ENCODE measurements around the gene SLC22A23. TPM values are rescaled to one million over a fixed set of nuclear protein-coding genes. Genes with fewer than 3 reads are reported as not detected.

The SLC22A23 gene
- total RNA-seq, 4 donors from 2014 or later, result 9.0 to 25.1 (median 13.9) TPM

- TF ChIP-seq CTCF (IDR thresholded peaks at IDR 0.05; ENCODE audit: low read depth), result no peak
Measured at GRCh38 chr6:3288711-3289663, 167.9 kb downstream of the SLC22A23 start.

- TF ChIP-seq CTCF (IDR thresholded peaks at IDR 0.05; ENCODE audit: low read depth), result no peak
Measured at GRCh38 chr6:3287976-3288707, 168.7 kb downstream of the SLC22A23 start.

GRCh38 chr6:3287308-3287707, 169.5 kb downstream of the SLC22A23 start:
- no peak for TF ChIP-seq CTCF (IDR thresholded peaks at IDR 0.05; ENCODE audit: low read depth)

- TF ChIP-seq CTCF (IDR thresholded peaks at IDR 0.05; ENCODE audit: low read depth), result no peak
Measured at GRCh38 chr6:3286641-3287171, 170.1 kb downstream of the SLC22A23 start.

GRCh38 chr6:3285732-3286131, 171.1 kb downstream of the SLC22A23 start:
- no peak for TF ChIP-seq CTCF (IDR thresholded peaks at IDR 0.05; ENCODE audit: low read depth)

- no peak for TF ChIP-seq CTCF (IDR thresholded peaks at IDR 0.05; ENCODE audit: low read depth)
Measured at GRCh38 chr6:3285049-3285639, 171.7 kb downstream of the SLC22A23 start.
